DOHH2 (cell line): ENCODE measurements around the gene CA6.

Experiments used
- H3F3A ChIP-seq: fragments of 200-600 bp; sonication (generic), shearing (Covaris generic); 2 replicates; pipeline ENCODE4 v1.6.0; 2016; ENCODE audit warnings: antibody characterized with exemption, mild to moderate bottlenecking; ENCODE audit not compliant: control insufficient read depth, insufficient read depth
- H3K27ac ChIP-seq: fragments of 200-600 bp; sonication (generic); 2 replicates; pipeline ENCODE4 v1.5.1; 2014; ENCODE audit warnings: low read depth, mild to moderate bottlenecking, low read length, moderate library complexity
- H3K27me3 ChIP-seq: fragments of 200-600 bp; sonication (generic); 2 replicates; pipeline ENCODE4 v1.6.1; 2014; ENCODE audit warnings: mild to moderate bottlenecking, low read length, mixed read lengths; ENCODE audit not compliant: control insufficient read depth
- H3K36me3 ChIP-seq: fragments of 200-600 bp; sonication (generic); 2 replicates; pipeline ENCODE4 v1.6.1; 2014; ENCODE audit warnings: mild to moderate bottlenecking, low read length, moderate library complexity, mixed read lengths; ENCODE audit not compliant: control insufficient read depth
- H3K4me1 ChIP-seq: fragments of 200-600 bp; sonication (generic); 2 replicates; pipeline ENCODE4 v1.6.1; 2014; ENCODE audit warnings: mild to moderate bottlenecking, low read length, mixed read lengths; ENCODE audit not compliant: control insufficient read depth
- H3K4me2 ChIP-seq: fragments of 200-600 bp; sonication (generic); 2 replicates; pipeline ENCODE4 v1.6.0; 2014; ENCODE audit warnings: mild to moderate bottlenecking, low read length, moderate library complexity
- H3K4me3 ChIP-seq: fragments of 200-600 bp; sonication (generic); 2 replicates; pipeline ENCODE4 v1.5.1; 2014; ENCODE audit warnings: mild to moderate bottlenecking, low read length, mixed read lengths
- H3K79me2 ChIP-seq: fragments of 200-600 bp; sonication (generic); 2 replicates; pipeline ENCODE4 v1.6.1; 2014; ENCODE audit warnings: mild to moderate bottlenecking, low read length, mixed read lengths; ENCODE audit not compliant: control insufficient read depth
- H3K9me2 ChIP-seq: fragments of 200-600 bp; sonication (generic); replicated peaks from 2 replicates; pipeline ENCODE4 v1.6.1; 2014; ENCODE audit warnings: mild to moderate bottlenecking, low read length, mixed read lengths; ENCODE audit not compliant: control insufficient read depth
- H3K9me3 ChIP-seq: fragments of 200-600 bp; sonication (generic); 2 replicates; pipeline ENCODE4 v1.6.1; 2014; ENCODE audit warnings: antibody characterized with exemption, low read length, mixed read lengths; ENCODE audit not compliant: control insufficient read depth, insufficient read depth
- H4K20me1 ChIP-seq: fragments of 200-600 bp; sonication (generic); 2 replicates; pipeline ENCODE4 v1.6.0; 2014; ENCODE audit warnings: low read depth, mild to moderate bottlenecking, antibody characterized with exemption, low read length, moderate library complexity; ENCODE audit not compliant: control insufficient read depth, insufficient read depth
- CTCF ChIP-seq: fragments of 200-600 bp; sonication (generic); IDR thresholded peaks from one replicate; pipeline ENCODE4 v1.5.1; 2014; ENCODE audit warnings: antibody characterized with exemption, mild to moderate bottlenecking, low read depth, low read length; ENCODE audit not compliant: poor library complexity, severe bottlenecking
- EZH2phosphoT487 ChIP-seq: fragments of 200-600 bp; sonication (generic); IDR thresholded peaks from 2 replicates; pipeline ENCODE4 v1.6.1; 2017; ENCODE audit warnings: borderline replicate concordance, mild to moderate bottlenecking, antibody characterized with exemption, low read length, moderate library complexity, mixed read lengths

The CA6 gene

GRCh38 chr1:8902765-8903164 lies 42.9 kb upstream of the CA6 start:
- no peaks in the 10 kb centered on the region for H3K27me3 ChIP-seq
- no peaks in the 10 kb centered on the region for H3K79me2 ChIP-seq
- no peak overlapping the region for H3K4me3 ChIP-seq
- H3K9me3 ChIP-seq = peaks cover 10% of the 10 kb centered on the region; the same call in 1 of the 2 replicates
- TF ChIP-seq CTCF (no peak), EZH2phosphoT487 (no peak)
- no peaks in the 10 kb centered on the region for H3K9me2 ChIP-seq
- no peak overlapping the region for H3K27ac ChIP-seq
- H3K4me1 ChIP-seq = peaks cover 5% of the 10 kb centered on the region
- H3K36me3 ChIP-seq = no peaks in the 10 kb centered on the region
- H3K4me2 ChIP-seq = no peak overlapping the region
- no peaks in the 10 kb centered on the region for H4K20me1 ChIP-seq
- H3F3A ChIP-seq = no peaks in the 10 kb centered on the region

- no peak for TF ChIP-seq CTCF
- TF ChIP-seq EZH2phosphoT487 = no peak
- Histone ChIP-seq H3K9me3 (peaks cover 4% of the 10 kb centered on the region; the same call in 1 of the 2 replicates), H3K27ac (no peak overlapping the region), H3K27me3 (no peaks in the 10 kb centered on the region), H3K4me2 (no peak overlapping the region), H4K20me1 (no peaks in the 10 kb centered on the region), H3F3A (no peaks in the 10 kb centered on the region), H3K79me2 (no peaks in the 10 kb centered on the region), H3K4me1 (peaks cover 5% of the 10 kb centered on the region), H3K36me3 (no peaks in the 10 kb centered on the region), H3K4me3 (no peak overlapping the region), H3K9me2 (no peaks in the 10 kb centered on the region)
Observed at GRCh38 chr1:8903410-8903809, 42.3 kb upstream of the CA6 start.

- Histone ChIP-seq H4K20me1 (no peaks in the 10 kb centered on the region), H3K79me2 (no peaks in the 10 kb centered on the region), H3K4me3 (no peak overlapping the region), H3F3A (no peaks in the 10 kb centered on the region), H3K27me3 (no peaks in the 10 kb centered on the region), H3K4me1 (peaks cover 5% of the 10 kb centered on the region), H3K27ac (no peak overlapping the region), H3K4me2 (no peak overlapping the region), H3K36me3 (no peaks in the 10 kb centered on the region), H3K9me2 (no peaks in the 10 kb centered on the region), H3K9me3 (no peaks in the 10 kb centered on the region)
- TF ChIP-seq EZH2phosphoT487 (no peak), CTCF (no peak)
Observed at GRCh38 chr1:8903908-8904650, 41.6 kb upstream of the CA6 start.
